Large intestine (tissue), 3 donors: Measurements from ENCODE around the gene MRO. TPM values are rescaled to one million over a fixed set of nuclear protein-coding genes. Genes with fewer than 3 reads are reported as not detected.
A peak's percentile ranks its signal among the peaks of the same experiment; 100 is the strongest.

ENCODE experiments used
- DNase-seq, 2 donors: peaks; one replicate each; pipeline versions ENCODE4 v3.0.0 to v3.0.0-alpha.2; 2013
- H3K27ac ChIP-seq: one replicate; pipeline ENCODE4 v1.5.1; 2013; ENCODE audit warnings: low read length
- H3K27me3 ChIP-seq: 2 replicates; pipeline ENCODE4 v1.6.1; 2013; ENCODE audit warnings: low read length; ENCODE audit not compliant: control insufficient read depth, insufficient read depth
- H3K36me3 ChIP-seq: 2 replicates; pipeline ENCODE4 v1.6.1; 2013; ENCODE audit warnings: low read length; ENCODE audit not compliant: control insufficient read depth, insufficient read depth
- H3K4me1 ChIP-seq: one replicate; pipeline ENCODE4 v1.6.1; 2013; ENCODE audit warnings: low read length; ENCODE audit not compliant: control insufficient read depth, insufficient read depth
- H3K4me3 ChIP-seq: one replicate; pipeline ENCODE4 v1.5.1; 2013; ENCODE audit warnings: low read length
- H3K9me3 ChIP-seq: one replicate; pipeline ENCODE4 v1.6.1; 2013; ENCODE audit warnings: mild to moderate bottlenecking, low read depth, low read length, moderate library complexity; ENCODE audit not compliant: control insufficient read depth
- WGBS: methylation state at CpG from one replicate; pipeline ENCODE4 v1.1.5; 2013; ENCODE audit warnings: low lambda C conversion rate; ENCODE audit not compliant: insufficient coverage; 5-methylcytosine and 5-hydroxymethylcytosine counted together
- polyA plus RNA-seq: library from polyadenylated mRNA; unstranded; fragments of 120-200 nt; gene quantifications from one replicate; pipeline ENCODE4 v1.2.1, GENCODE V29; 2013

The MRO gene
- polyA plus RNA-seq, 1 donor, result 14.6 TPM

GRCh38 chr18:50797142-50797541 lies 22.7 kb downstream of the MRO start:
- H3K4me3 ChIP-seq, result no peak overlapping the region
- H3K27ac ChIP-seq, result peak overlapping the region; percentile 96
- H3K36me3 ChIP-seq, result no peaks in the 10 kb centered on the region
- H3K4me1 ChIP-seq, result peaks cover 46% of the 10 kb centered on the region
- no CpG with 5 or more reads among the region's 7 CpGs for WGBS
- H3K9me3 ChIP-seq, result no peaks in the 10 kb centered on the region
- no peaks in the 10 kb centered on the region for H3K27me3 ChIP-seq
- peak in 1 of 2 donors; percentile 71 for DNase-seq

GRCh38 chr18:50796495-50796894 lies 23.3 kb downstream of the MRO start:
- DNase-seq, result peak; percentile 93 to 98
- peak overlapping the region; percentile 96 for H3K27ac ChIP-seq
- 15% methylated on average over 2 of the region's 2 CpGs for WGBS

GRCh38 chr18:50793641-50794565 lies 25.9 kb downstream of the MRO start:
- Histone ChIP-seq H3K4me3 (no peak overlapping the region), H3K27me3 (no peaks in the 10 kb centered on the region), H3K4me1 (peaks cover 71% of the 10 kb centered on the region), H3K36me3 (no peaks in the 10 kb centered on the region), H3K9me3 (no peaks in the 10 kb centered on the region), H3K27ac (peak overlapping the region; percentile 96)
- 20% methylated on average over 1 of the region's 10 CpGs for WGBS
- DNase-seq, result peak; percentile 32 to 78

More at GRCh38 chr18:50796495-50796894, 23.3 kb downstream of the MRO start:
- Histone ChIP-seq H3K9me3 (no peaks in the 10 kb centered on the region), H3K36me3 (no peaks in the 10 kb centered on the region), H3K4me1 (peaks cover 53% of the 10 kb centered on the region), H3K27me3 (no peaks in the 10 kb centered on the region), H3K4me3 (no peak overlapping the region)

- H3K27ac ChIP-seq, result peak overlapping the region; percentile 96
- no CpG with 5 or more reads among the region's 5 CpGs for WGBS
Observed at GRCh38 chr18:50792885-50793284, 26.9 kb downstream of the MRO start.

GRCh38 chr18:50791599-50792438 lies 28.0 kb downstream of the MRO start:
- Histone ChIP-seq H3K27ac (peak overlapping the region; percentile 96), H3K36me3 (no peaks in the 10 kb centered on the region), H3K4me3 (no peak overlapping the region), H3K4me1 (peaks cover 61% of the 10 kb centered on the region), H3K9me3 (no peaks in the 10 kb centered on the region), H3K27me3 (no peaks in the 10 kb centered on the region)
- WGBS, result 0% methylated on average over 1 of the region's 4 CpGs
- peak; percentile 35 to 73 for DNase-seq

More at GRCh38 chr18:50792885-50793284, 26.9 kb downstream of the MRO start:
- H3K36me3 ChIP-seq, result no peaks in the 10 kb centered on the region
- no peaks in the 10 kb centered on the region for H3K27me3 ChIP-seq
- no peak overlapping the region for H3K4me3 ChIP-seq
- peaks cover 71% of the 10 kb centered on the region for H3K4me1 ChIP-seq
- no peak for DNase-seq
- no peaks in the 10 kb centered on the region for H3K9me3 ChIP-seq

- Histone ChIP-seq H3K4me3 (no peak overlapping the region), H3K9me3 (no peaks in the 10 kb centered on the region), H3K4me1 (peaks cover 58% of the 10 kb centered on the region), H3K27ac (peak overlapping the region; percentile 96), H3K27me3 (no peaks in the 10 kb centered on the region), H3K36me3 (no peaks in the 10 kb centered on the region)
- no peak for DNase-seq
- no CpG with 5 or more reads among the region's 3 CpGs for WGBS
Observed at GRCh38 chr18:50790948-50791347, 28.9 kb downstream of the MRO start.

- peak overlapping the region; percentile 96 for H3K27ac ChIP-seq
- H3K4me3 ChIP-seq, result no peak overlapping the region
- H3K9me3 ChIP-seq, result no peaks in the 10 kb centered on the region
- peak in 1 of 2 donors; percentile 43 for DNase-seq
- H3K36me3 ChIP-seq, result no peaks in the 10 kb centered on the region
- H3K4me1 ChIP-seq, result peaks cover 52% of the 10 kb centered on the region
- no CpG with 5 or more reads among the region's 4 CpGs for WGBS
- no peaks in the 10 kb centered on the region for H3K27me3 ChIP-seq
Observed at GRCh38 chr18:50790241-50790640, 29.6 kb downstream of the MRO start.

DNA sequence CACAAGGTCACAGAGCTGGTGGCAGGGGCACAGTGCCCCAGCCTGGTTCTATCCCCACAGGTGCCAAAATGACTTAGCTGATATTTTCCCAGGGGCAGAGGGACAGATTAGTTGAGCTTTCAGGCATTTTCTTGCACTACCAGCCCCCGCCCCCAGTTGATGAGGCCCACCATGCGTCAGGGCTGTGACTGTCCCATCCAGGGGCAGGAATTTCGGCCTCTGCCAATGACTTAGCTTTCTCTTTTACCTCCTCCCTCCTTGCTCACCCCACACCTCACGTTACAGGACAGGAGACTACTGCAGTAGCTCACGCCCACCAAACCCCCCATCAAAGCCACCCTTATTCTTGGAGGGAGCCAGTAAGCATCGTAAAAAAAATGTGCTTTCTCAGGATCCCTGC lies 31.5 kb downstream of the MRO start:
- DNase-seq, result no peak
- no peak overlapping the region for H3K27ac ChIP-seq
- no peak overlapping the region for H3K4me3 ChIP-seq
- no peaks in the 10 kb centered on the region for H3K27me3 ChIP-seq
- no peaks in the 10 kb centered on the region for H3K36me3 ChIP-seq
- H3K9me3 ChIP-seq, result no peaks in the 10 kb centered on the region
- WGBS, result 46% methylated on average over 3 of the region's 6 CpGs
- H3K4me1 ChIP-seq, result peaks cover 33% of the 10 kb centered on the region

DNA sequence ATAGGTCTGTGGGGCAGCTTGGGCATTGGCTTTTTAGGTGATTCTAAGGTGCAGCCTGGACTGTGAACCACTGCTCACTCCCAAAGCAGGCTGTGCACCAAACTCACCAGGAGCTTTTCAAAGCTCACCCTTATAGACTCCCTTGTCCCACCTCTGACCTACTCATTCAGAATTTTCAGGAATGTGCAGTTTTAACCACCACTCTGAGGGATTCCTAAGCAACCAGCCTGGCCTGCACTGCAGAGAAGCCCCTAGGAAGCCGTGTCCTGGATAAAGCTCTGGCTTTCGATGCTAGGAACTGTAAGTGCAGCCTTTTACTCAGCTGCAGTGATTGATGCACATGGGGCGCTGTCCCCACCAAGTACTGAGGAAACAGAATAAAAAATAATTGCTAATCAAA lies 33.0 kb downstream of the MRO start:
- Histone ChIP-seq H3K4me1 (peaks cover 22% of the 10 kb centered on the region), H3K36me3 (no peaks in the 10 kb centered on the region), H3K9me3 (no peaks in the 10 kb centered on the region), H3K27me3 (no peaks in the 10 kb centered on the region), H3K27ac (no peak overlapping the region), H3K4me3 (no peak overlapping the region)
- no peak for DNase-seq
- WGBS, result no CpG with 5 or more reads among the region's 3 CpGs

- no peak for DNase-seq
- H3K4me3 ChIP-seq, result no peak overlapping the region
- no peaks in the 10 kb centered on the region for H3K27me3 ChIP-seq
- no CpG with 5 or more reads among the region's 3 CpGs for WGBS
- H3K4me1 ChIP-seq, result no peaks in the 10 kb centered on the region
- no peak overlapping the region for H3K27ac ChIP-seq
- no peaks in the 10 kb centered on the region for H3K36me3 ChIP-seq
- H3K9me3 ChIP-seq, result no peaks in the 10 kb centered on the region
Observed at GRCh38 chr18:50783553-50783952, 36.3 kb downstream of the MRO start.
